Heart left ventricle (tissue), 16 donors: ENCODE results near the gene TRMO. TPM values are rescaled to one million over a fixed set of nuclear protein-coding genes. Genes with fewer than 3 reads are reported as not detected.

ENCODE experiments used
- ATAC-seq, 4 donors: fragments of 200-7000 bp; cut with Tn5 transposase; one replicate each; pipeline ENCODE4 v1.9.1; 2020 to 2022; ENCODE audit warnings: moderate library complexity in 4 of 4, mild to moderate bottlenecking in 3 of 4, moderate number of reproducible peaks in 1 of 4
- DNase-seq, 5 donors: peaks; one replicate each; pipeline ENCODE4 v3.0.0-alpha.2; 2020
- H3K27ac ChIP-seq, 12 donors: fragments of 200-600 bp; sonication (generic) in 4 of 12; one replicate each; pipeline versions ENCODE4 v1.5.0 to v1.8.0; 2016 to 2022; ENCODE audit warnings: mild to moderate bottlenecking in 2 of 12
- H3K27me3 ChIP-seq, 9 donors: fragments of 200-600 bp; sonication (generic) in 2 of 9; one replicate each; pipeline versions ENCODE4 v1.5.1 to v1.8.0; 2016 to 2022; ENCODE audit warnings: mild to moderate bottlenecking in 3 of 9
- H3K36me3 ChIP-seq, 9 donors: fragments of 200-600 bp; sonication (generic) in 2 of 9; one replicate each; pipeline versions ENCODE4 v1.5.0 to v1.8.0; 2018 to 2022; ENCODE audit warnings: mild to moderate bottlenecking in 2 of 9
- H3K4me1 ChIP-seq, 12 donors: fragments of 200-600 bp; sonication (generic) in 4 of 12; one replicate each; pipeline versions ENCODE4 v1.5.0 to v1.8.0; 2016 to 2022; ENCODE audit warnings: mild to moderate bottlenecking in 3 of 12
- H3K4me3 ChIP-seq, 12 donors: fragments of 200-600 bp; sonication (generic) in 4 of 12; one replicate each; pipeline versions ENCODE4 v1.5.0 to v1.8.0; 2017 to 2022; ENCODE audit warnings: mild to moderate bottlenecking in 9 of 12, moderate library complexity in 4 of 12
- H3K9me3 ChIP-seq, 12 donors: fragments of 200-600 bp; sonication (generic) in 4 of 12; one replicate each; pipeline versions ENCODE4 v1.5.0 to v1.8.0; 2016 to 2022; ENCODE audit warnings: mild to moderate bottlenecking in 1 of 12
- CTCF ChIP-seq, 12 donors: fragments of 200-600 bp; sonication (generic) in 4 of 12; IDR thresholded peaks; one replicate each; pipeline versions ENCODE4 v1.5.0 to v1.8.0; 2018 to 2022; ENCODE audit warnings: antibody characterized with exemption in 12 of 12, mild to moderate bottlenecking in 5 of 12
- POLR2A ChIP-seq, 2 donors: fragments of 450-650 bp; IDR thresholded peaks; one replicate each; pipeline ENCODE4 v1.6.1; 2017; ENCODE audit warnings: antibody characterized with exemption in 2 of 2, mild to moderate bottlenecking in 2 of 2, moderate library complexity in 2 of 2
- WGBS, 4 donors: extraction: QIAGEN DNeasy Blood & Tissue Kit in 2 of 4; methylation state at CpG; one replicate each; pipeline versions ENCODE4 v1.1.5 to v1.1.7; 2013 to 2018; 5-methylcytosine and 5-hydroxymethylcytosine counted together
- intact Hi-C, 10 donors: fragments of 100-400 bp; cut with DNase I; formaldehyde crosslinking; loops; one replicate each; pipeline versions ENCODE4 v1.11.1 to v1.14.2; 2022
- polyA plus RNA-seq, 2 donors: library from polyadenylated mRNA; stranded (reverse); fragments of 200-250 nt; gene quantifications; one replicate each; pipeline ENCODE4 v1.2.3, GENCODE V29; 2013
- total RNA-seq, 9 donors: library from RNA; depleted of rRNA in 2 of 9; stranded (reverse); fragments of >200 nt in 2 of 9; fragmentation: NEBNext Ultra II Directional in 3 of 9; extraction: Animal tissue kit (Norgen Biotek cat#: 25700) in 3 of 9; gene quantifications; one replicate each; pipeline versions ENCODE4 v1.1.0 to v1.2.4, GENCODE V29; 2016 to 2023
- donor health status: ischemic (EF 13 %, LVEDD 7.1; RV severe dilation, severe dysfunction).
- donor health status: healthy with polysubstance abuse.
- donor health status: DM: no; HTN: yes; CAD: no.
- donor health status: DM: no; HTN: no; CAD: no.
- donor health status: ischemic (EF 25% LVEDD 6.9; RV normal size, moderate dysfunction).
- donor health status: ischemic (EF 25% LVEDD 5.7; RV mildly dilated, moderate dysfunction).
- donor health status: healthy.
- donor health status: DM: yes; HTN: yes; CAD: no.
- donor health status: ischemic (EF 35%, LVEDD 5.7; RV mildly dilated, moderate dysfunction).
- donor health status: nonischemic (EF 11% LVEDD 7.7; RV severe dilation, severe dysfunction).
- donor health status: DM: yes; HTN: yes; CAD: no.
- donor health status: PGD.
- donor health status: ischemic (EF 29% LVEDD 5.4; RV normal size, mild dysfunction).
- donor health status: nonischemic (EF 23%, LVEDD 6.1; RV moderate dilation, normal function).

TRMO gene
- total and polyA plus RNA-seq, 11 donors, result 2.8 to 23.3 (median 8.0) TPM

GRCh38 chr9:97873425-97873824 lies 48.9 kb downstream of the TRMO start:
- Histone ChIP-seq H3K4me3 (no peak overlapping the region), H3K4me1 (peaks cover 0 to 14% (median 8%) of the 10 kb centered on the region in 12 donors), H3K27ac (no peak overlapping the region), H3K36me3 (no peaks in the 10 kb centered on the region), H3K9me3 (no peaks in the 10 kb centered on the region), H3K27me3 (peaks cover 0 to 7% (median 0%) of the 10 kb centered on the region in 9 donors)
- WGBS, 4 donors, result 78 to 88% (median 80%) methylated on average over 3 of the region's 3 CpGs
- no peak for TF ChIP-seq CTCF (IDR thresholded peaks at IDR 0.05)
- TF ChIP-seq POLR2A (IDR thresholded peaks at IDR 0.05), result no peak
- ATAC-seq (no peak), DNase-seq (no peak)
- intact Hi-C loops, result no loop called here

- no peak overlapping the region for H3K27ac ChIP-seq
- H3K4me3 ChIP-seq, result no peak overlapping the region
- H3K4me1 ChIP-seq, result no peaks in the 10 kb centered on the region
- TF ChIP-seq CTCF (IDR thresholded peaks at IDR 0.05), result no peak
- intact Hi-C loops, result no loop called here
- H3K36me3 ChIP-seq, result no peaks in the 10 kb centered on the region
- H3K9me3 ChIP-seq, result peaks cover 0 to 22% (median 8%) of the 10 kb centered on the region in 12 donors
- WGBS, 4 donors, result 64 to 84% (median 79%) methylated on average over 3 of the region's 3 CpGs
- no peak for ATAC-seq
- H3K27me3 ChIP-seq, result peaks cover 0 to 20% (median 0%) of the 10 kb centered on the region in 9 donors
- DNase-seq, result no peak
Observed at GRCh38 chr9:97868859-97869258, 53.4 kb downstream of the TRMO start.

- no peak for DNase-seq
- Histone ChIP-seq H3K36me3 (no peaks in the 10 kb centered on the region), H3K4me1 (no peaks in the 10 kb centered on the region), H3K27me3 (peaks cover 0 to 32% (median 3%) of the 10 kb centered on the region in 9 donors), H3K9me3 (peaks cover 0 to 22% (median 8%) of the 10 kb centered on the region in 12 donors), H3K27ac (no peak overlapping the region), H3K4me3 (no peak overlapping the region)
- no peak for TF ChIP-seq POLR2A (IDR thresholded peaks at IDR 0.05)
- TF ChIP-seq CTCF (IDR thresholded peaks at IDR 0.05), result no peak
- intact Hi-C loops, result no loop called here
- ATAC-seq, result no peak
Observed at GRCh38 chr9:97866848-97867247, 55.5 kb downstream of the TRMO start.

- TF ChIP-seq POLR2A (IDR thresholded peaks at IDR 0.05) (no peak), CTCF (IDR thresholded peaks at IDR 0.05) (no peak)
- Histone ChIP-seq H3K4me3 (no peak overlapping the region), H3K9me3 (peaks cover 0 to 22% (median 8%) of the 10 kb centered on the region in 12 donors), H3K36me3 (no peaks in the 10 kb centered on the region), H3K27ac (no peak overlapping the region), H3K4me1 (no peaks in the 10 kb centered on the region), H3K27me3 (peaks cover 0 to 38% (median 3%) of the 10 kb centered on the region in 9 donors)
- intact Hi-C loops, result no loop called here
- no peak for ATAC-seq
- 96 to 98% (median 97%) methylated on average over 1 of the region's 1 CpG for WGBS, 4 donors
- no peak for DNase-seq
Observed at GRCh38 chr9:97866300-97866699, 56.0 kb downstream of the TRMO start.
